Measurements from ENCODE around the gene ZNF565. TPM values are rescaled to one million over a fixed set of nuclear protein-coding genes. Genes with fewer than 3 reads are reported as not detected.
A peak's percentile ranks its signal among the peaks of the same experiment; 100 is the strongest.
"Not testable (repeated sequence)": the region's sequence is repeated elsewhere in the genome, so short reads cannot be mapped to it uniquely, and the experiment has no call there.

Gene ZNF565
- total RNA-seq, 1 donor from 2014 or later, result 8.5 TPM

- ATAC-seq (no peak), DNase-seq (ENCODE audit: low spot score) (no peak)
- intact Hi-C loops (cut with DNase I), result no loop called here
Observed at GRCh38 chr19:36221474-36221873, 7.0 kb upstream of the ZNF565 start.

- ATAC-seq, result no peak
- intact Hi-C loops (cut with DNase I), result no loop called here
Observed at GRCh38 chr19:36215276-36216123, 1.0 kb upstream of the ZNF565 start.

GRCh38 chr19:36212895-36213294, 1.6 kb downstream of the ZNF565 start:
- intact Hi-C loops (cut with DNase I), result no loop called here
- ATAC-seq, result no peak
- no peak for DNase-seq (ENCODE audit: low spot score)

More at GRCh38 chr19:36215276-36216123, 1.0 kb upstream of the ZNF565 start:
- DNase-seq (ENCODE audit: low spot score), result no peak

GRCh38 chr19:36210497-36210896, 4.0 kb downstream of the ZNF565 start:
- DNase-seq (ENCODE audit: low spot score), result no peak
- intact Hi-C loops (cut with DNase I), result no loop called here
- no peak for ATAC-seq

- no peak for DNase-seq (ENCODE audit: low spot score)
- ATAC-seq, result no peak
- intact Hi-C loops (cut with DNase I), result no loop called here
Observed at GRCh38 chr19:36209372-36209771, 5.1 kb downstream of the ZNF565 start.

GRCh38 chr19:36207605-36208252, 6.7 kb downstream of the ZNF565 start:
- intact Hi-C loops (cut with DNase I), result no loop called here
- ATAC-seq (no peak), DNase-seq (ENCODE audit: low spot score) (no peak)

- intact Hi-C loops (cut with DNase I), result no loop called here
- ATAC-seq, result no peak
Observed at GRCh38 chr19:36203293-36203692, 11.2 kb downstream of the ZNF565 start.

GRCh38 chr19:36201684-36202083, 12.8 kb downstream of the ZNF565 start:
- intact Hi-C loops (cut with DNase I), result no loop called here
- DNase-seq (ENCODE audit: low spot score) (no peak), ATAC-seq (no peak)

More at GRCh38 chr19:36203293-36203692, 11.2 kb downstream of the ZNF565 start:
- no peak for DNase-seq (ENCODE audit: low spot score)

GRCh38 chr19:36198119-36198518, 16.3 kb downstream of the ZNF565 start:
- intact Hi-C loops (cut with DNase I), result no loop called here
- ATAC-seq (no peak), DNase-seq (ENCODE audit: low spot score) (no peak)

GRCh38 chr19:36196249-36196648, 18.2 kb downstream of the ZNF565 start:
- DNase-seq (ENCODE audit: low spot score) (no peak), ATAC-seq (no peak)
- intact Hi-C loops (cut with DNase I), result no loop called here

- intact Hi-C loops (cut with DNase I); DNase-seq (ENCODE audit: low spot score); ATAC-seq: not testable (repeated sequence)
Observed at GRCh38 chr19:36186722-36187121, 27.7 kb downstream of the ZNF565 start.

- intact Hi-C loops (cut with DNase I), result no loop called here
- DNase-seq (ENCODE audit: low spot score), result no peak
- ATAC-seq, result no peak
Observed at GRCh38 chr19:36183245-36183628, 31.2 kb downstream of the ZNF565 start.

- no peak for DNase-seq (ENCODE audit: low spot score)
- intact Hi-C loops (cut with DNase I), result no loop called here
- no peak for ATAC-seq
Observed at GRCh38 chr19:36182612-36183244, 31.7 kb downstream of the ZNF565 start.

GRCh38 chr19:36179077-36179476, 35.4 kb downstream of the ZNF565 start:
- DNase-seq (ENCODE audit: low spot score); intact Hi-C loops (cut with DNase I): not testable (repeated sequence)

GRCh38 chr19:36173846-36174245, 40.6 kb downstream of the ZNF565 start:
- ATAC-seq; DNase-seq (ENCODE audit: low spot score); intact Hi-C loops (cut with DNase I): not testable (repeated sequence)

More at GRCh38 chr19:36179077-36179476, 35.4 kb downstream of the ZNF565 start:
- not testable (repeated sequence) for ATAC-seq

- ATAC-seq (no peak), DNase-seq (ENCODE audit: low spot score) (no peak)
- intact Hi-C loops (cut with DNase I), result no loop called here
Observed at GRCh38 chr19:36172852-36173251, 41.6 kb downstream of the ZNF565 start.

- intact Hi-C loops (cut with DNase I), result loop anchor here (5.0 to 10.0 kb wide), 2 partner anchors 47 to 114 kb away; partner anchors contain the start of genes THAP8 and WDR62
- ATAC-seq (no peak), DNase-seq (ENCODE audit: low spot score) (no peak)
Observed at GRCh38 chr19:36169084-36169760, 45.2 kb downstream of the ZNF565 start.

- intact Hi-C loops (cut with DNase I), result loop anchor here (10.0 kb wide), 1 partner anchor 109 kb away; the partner anchor contains the start of genes THAP8 and WDR62
- peak; percentile 30 for DNase-seq (ENCODE audit: low spot score)
- no peak for ATAC-seq
Observed at GRCh38 chr19:36163813-36164212, 50.7 kb downstream of the ZNF565 start.
